GM23338 (cell line): ENCODE measurements around the gene ORAI2.

Experiments used
- CREB1 ChIP-seq: fragments of 250-450 bp; sonication (Bioruptor Pico); IDR thresholded peaks from 2 replicates; pipeline ENCODE4 v1.5.0; 2020; ENCODE audit warnings: low read depth, mild to moderate bottlenecking, moderate library complexity
- CTCF ChIP-seq, 2 experiments: fragments of 200-600 bp in 1 of 2; sonication (generic) in 1 of 2; conservative IDR thresholded peaks; 2 replicates each; pipeline versions ENCODE4 v1.5.1 to v1.6.1; 2016 to 2017; ENCODE audit warnings: antibody characterized with exemption in 2 of 2, low read depth in 2 of 2, mild to moderate bottlenecking in 2 of 2, moderate library complexity in 1 of 2
- ETS1 ChIP-seq: IDR thresholded peaks from 2 replicates; pipeline ENCODE4 v1.6.1; 2016; ENCODE audit warnings: antibody characterized with exemption
- EZH2 ChIP-seq: fragments of 200-600 bp; sonication (generic); IDR thresholded peaks from one replicate; pipeline ENCODE4 v1.8.0; 2017; ENCODE audit warnings: antibody characterized with exemption, mild to moderate bottlenecking, low read depth; ENCODE audit not compliant: unreplicated experiment
- EZH2phosphoT487 ChIP-seq: fragments of 200-600 bp; sonication (generic); IDR thresholded peaks from one replicate; pipeline ENCODE4 v1.8.1; 2018; ENCODE audit warnings: antibody characterized with exemption; ENCODE audit not compliant: unreplicated experiment
- JUNB ChIP-seq: IDR thresholded peaks from one replicate; pipeline ENCODE4 v1.6.1; 2016; ENCODE audit warnings: antibody characterized with exemption; ENCODE audit not compliant: unreplicated experiment
- NANOG ChIP-seq: IDR thresholded peaks from 2 replicates; pipeline ENCODE4 v1.6.1; 2016; ENCODE audit warnings: antibody characterized with exemption, borderline replicate concordance
- POLR2AphosphoS5 ChIP-seq: IDR thresholded peaks from 2 replicates; pipeline ENCODE4 v1.6.1; 2016; ENCODE audit warnings: antibody characterized with exemption, low read depth
- STAT1 ChIP-seq: IDR thresholded peaks from one replicate; pipeline ENCODE4 v1.6.1; 2016; ENCODE audit warnings: antibody characterized with exemption; ENCODE audit not compliant: unreplicated experiment
- ZNF114 ChIP-seq: fragments of 250-450 bp; sonication (Bioruptor Pico); IDR thresholded peaks from 2 replicates; pipeline ENCODE4 v1.5.0; 2020; ENCODE audit warnings: mild to moderate bottlenecking, moderate library complexity
- ZNF331 ChIP-seq: fragments of 250-450 bp; sonication (Bioruptor Pico); IDR thresholded peaks from 2 replicates; pipeline ENCODE4 v1.5.0; 2020; ENCODE audit warnings: low read depth, mild to moderate bottlenecking, moderate library complexity
- TF ChIP-seq, protein P1 (sequence below): IDR thresholded peaks from one replicate; pipeline ENCODE4 v1.6.1; 2018; ENCODE audit warnings: antibody characterized with exemption; ENCODE audit not compliant: unreplicated experiment

- TF ChIP-seq POLR2AphosphoS5, result no peak
- TF ChIP-seq EZH2, result no peak
- TF ChIP-seq, protein P1, sequence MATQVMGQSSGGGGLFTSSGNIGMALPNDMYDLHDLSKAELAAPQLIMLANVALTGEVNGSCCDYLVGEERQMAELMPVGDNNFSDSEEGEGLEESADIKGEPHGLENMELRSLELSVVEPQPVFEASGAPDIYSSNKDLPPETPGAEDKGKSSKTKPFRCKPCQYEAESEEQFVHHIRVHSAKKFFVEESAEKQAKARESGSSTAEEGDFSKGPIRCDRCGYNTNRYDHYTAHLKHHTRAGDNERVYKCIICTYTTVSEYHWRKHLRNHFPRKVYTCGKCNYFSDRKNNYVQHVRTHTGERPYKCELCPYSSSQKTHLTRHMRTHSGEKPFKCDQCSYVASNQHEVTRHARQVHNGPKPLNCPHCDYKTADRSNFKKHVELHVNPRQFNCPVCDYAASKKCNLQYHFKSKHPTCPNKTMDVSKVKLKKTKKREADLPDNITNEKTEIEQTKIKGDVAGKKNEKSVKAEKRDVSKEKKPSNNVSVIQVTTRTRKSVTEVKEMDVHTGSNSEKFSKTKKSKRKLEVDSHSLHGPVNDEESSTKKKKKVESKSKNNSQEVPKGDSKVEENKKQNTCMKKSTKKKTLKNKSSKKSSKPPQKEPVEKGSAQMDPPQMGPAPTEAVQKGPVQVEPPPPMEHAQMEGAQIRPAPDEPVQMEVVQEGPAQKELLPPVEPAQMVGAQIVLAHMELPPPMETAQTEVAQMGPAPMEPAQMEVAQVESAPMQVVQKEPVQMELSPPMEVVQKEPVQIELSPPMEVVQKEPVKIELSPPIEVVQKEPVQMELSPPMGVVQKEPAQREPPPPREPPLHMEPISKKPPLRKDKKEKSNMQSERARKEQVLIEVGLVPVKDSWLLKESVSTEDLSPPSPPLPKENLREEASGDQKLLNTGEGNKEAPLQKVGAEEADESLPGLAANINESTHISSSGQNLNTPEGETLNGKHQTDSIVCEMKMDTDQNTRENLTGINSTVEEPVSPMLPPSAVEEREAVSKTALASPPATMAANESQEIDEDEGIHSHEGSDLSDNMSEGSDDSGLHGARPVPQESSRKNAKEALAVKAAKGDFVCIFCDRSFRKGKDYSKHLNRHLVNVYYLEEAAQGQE, result no peak
- TF ChIP-seq CTCF (conservative IDR thresholded peaks at IDR 0.05; ENCODE audit: low read depth in 2 of 2), result peak; percentile 60 to 80
- no peak for TF ChIP-seq EZH2phosphoT487
- no peak for TF ChIP-seq ETS1
- no peak for TF ChIP-seq JUNB
- TF ChIP-seq ZNF114 (CRISPR knock-in tag), result no peak
- no peak for TF ChIP-seq STAT1
- TF ChIP-seq ZNF331 (CRISPR knock-in tag), result no peak
- no peak for TF ChIP-seq CREB1 (CRISPR knock-in tag)
- TF ChIP-seq NANOG, result no peak
These were observed 29.1 kb upstream of the ORAI2 start for GRCh38 chr7:102404005-102404861.
